Progenitor cell of endocrine pancreas (in vitro differentiated cells): ENCODE measurements around the gene GAGE12F. TPM values are rescaled to one million over a fixed set of nuclear protein-coding genes. Genes with fewer than 3 reads are reported as not detected.
"Not testable (repeated sequence)": the region's sequence is repeated elsewhere in the genome, so short reads cannot be mapped to it uniquely, and the experiment has no call there.

ENCODE experiments used
- DNase-seq: peaks from one replicate; pipeline ENCODE4 v3.0.0; 2021; ENCODE audit warnings: low spot score; ENCODE audit not compliant: unreplicated experiment
- H3K27ac Mint-ChIP-seq: 2 replicates; pipeline ENCODE4 v1.8.0; 2021; ENCODE audit warnings: mild to moderate bottlenecking, moderate library complexity, mixed read lengths
- H3K27me3 Mint-ChIP-seq: 2 replicates; pipeline ENCODE4 v1.8.0; 2021; ENCODE audit warnings: mixed read lengths
- H3K36me3 Mint-ChIP-seq: 2 replicates; pipeline ENCODE4 v1.8.0; 2022; ENCODE audit warnings: mixed read lengths; ENCODE audit not compliant: insufficient read depth
- H3K4me1 Mint-ChIP-seq: 2 replicates; pipeline ENCODE4 v1.8.0; 2021; ENCODE audit warnings: low read depth, mixed read lengths
- H3K4me3 Mint-ChIP-seq: 2 replicates; pipeline ENCODE4 v1.8.0; 2021; ENCODE audit warnings: low read depth, mild to moderate bottlenecking, moderate library complexity, mixed read lengths
- H3K9me3 Mint-ChIP-seq: 2 replicates; pipeline ENCODE4 v1.8.0; 2021; ENCODE audit warnings: low read depth, mixed read lengths
- long read RNA-seq: library from polyadenylated mRNA; unstranded; transcript quantifications from one replicate; pipeline ENCODE4 v2.0.0, GENCODE V29; 2020
- total RNA-seq: library from RNA; stranded (reverse); gene quantifications from 2 replicates; pipeline ENCODE4 v1.2.1, GENCODE V29; 2021

The GAGE12F gene, protein sequence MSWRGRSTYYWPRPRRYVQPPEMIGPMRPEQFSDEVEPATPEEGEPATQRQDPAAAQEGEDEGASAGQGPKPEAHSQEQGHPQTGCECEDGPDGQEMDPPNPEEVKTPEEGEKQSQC
- total RNA-seq, result not detected in 2 replicates
- long read RNA-seq, result 0 reads

DNA sequence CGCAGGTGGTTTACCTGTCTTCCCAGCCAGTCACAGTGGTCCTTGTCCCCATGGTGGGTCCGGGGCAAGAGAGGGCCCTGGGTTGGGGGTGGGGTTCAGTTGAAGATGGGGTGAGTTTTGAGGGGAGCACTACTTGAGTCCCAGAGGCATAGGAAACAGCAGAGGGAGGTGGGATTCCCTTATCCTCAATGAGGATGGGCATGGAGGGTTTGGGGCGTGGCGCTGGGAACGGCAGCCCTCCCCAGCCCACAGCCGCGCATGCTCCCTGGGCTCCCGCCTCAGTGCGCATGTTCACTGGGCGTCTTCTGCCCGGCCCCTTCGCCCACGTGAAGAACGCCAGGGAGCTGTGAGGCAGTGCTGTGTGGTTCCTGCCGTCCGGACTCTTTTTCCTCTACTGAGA, at the start of gene GAGE12F:
GAGE12F (plus strand) TSS at position 301 of the 400 bp plus-strand sequence. CDS start 1,155 bp downstream, outside the sequence.
- H3K27me3 Mint-ChIP-seq, H3K4me3 Mint-ChIP-seq, H3K27ac Mint-ChIP-seq, H3K4me1 Mint-ChIP-seq, H3K36me3 Mint-ChIP-seq, H3K9me3 Mint-ChIP-seq, DNase-seq: not testable (repeated sequence)

- H3K27me3 Mint-ChIP-seq, H3K27ac Mint-ChIP-seq: not testable (repeated sequence)
Measured at GRCh38 chrX:49531877-49532276, 28.8 kb upstream of the GAGE12F start, which contains the start of gene GAGE12C. GAGE12C (plus strand) TSS chrX:49532177; CDS start chrX:49533332, 1,155 bp downstream.

DNA sequence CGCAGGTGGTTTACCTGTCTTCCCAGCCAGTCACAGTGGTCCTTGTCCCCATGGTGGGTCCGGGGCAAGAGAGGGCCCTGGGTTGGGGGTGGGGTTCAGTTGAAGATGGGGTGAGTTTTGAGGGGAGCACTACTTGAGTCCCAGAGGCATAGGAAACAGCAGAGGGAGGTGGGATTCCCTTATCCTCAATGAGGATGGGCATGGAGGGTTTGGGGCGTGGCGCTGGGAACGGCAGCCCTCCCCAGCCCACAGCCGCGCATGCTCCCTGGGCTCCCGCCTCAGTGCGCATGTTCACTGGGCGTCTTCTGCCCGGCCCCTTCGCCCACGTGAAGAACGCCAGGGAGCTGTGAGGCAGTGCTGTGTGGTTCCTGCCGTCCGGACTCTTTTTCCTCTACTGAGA, 19.2 kb upstream of the GAGE12F start, which contains the start of gene GAGE12D:
GAGE12D (plus strand) TSS at position 301 of the 400 bp plus-strand sequence. CDS start 1,155 bp downstream, outside the sequence.
- not testable (repeated sequence) for DNase-seq, H3K27me3 Mint-ChIP-seq, H3K4me3 Mint-ChIP-seq, H3K9me3 Mint-ChIP-seq, H3K4me1 Mint-ChIP-seq, H3K36me3 Mint-ChIP-seq, H3K27ac Mint-ChIP-seq

More at GRCh38 chrX:49531877-49532276, 28.8 kb upstream of the GAGE12F start, which contains the start of gene GAGE12C:
- H3K36me3 Mint-ChIP-seq, DNase-seq, H3K9me3 Mint-ChIP-seq, H3K4me1 Mint-ChIP-seq, H3K4me3 Mint-ChIP-seq: not testable (repeated sequence)

- DNase-seq, H3K9me3 Mint-ChIP-seq, H3K4me1 Mint-ChIP-seq, H3K36me3 Mint-ChIP-seq, H3K27me3 Mint-ChIP-seq, H3K4me3 Mint-ChIP-seq, H3K27ac Mint-ChIP-seq: not testable (repeated sequence)
Measured at GRCh38 chrX:49550989-49551388, 9.7 kb upstream of the GAGE12F start, which contains the start of gene GAGE12E. GAGE12E (plus strand) TSS chrX:49551289; CDS start chrX:49552444, 1,155 bp downstream.

DNA sequence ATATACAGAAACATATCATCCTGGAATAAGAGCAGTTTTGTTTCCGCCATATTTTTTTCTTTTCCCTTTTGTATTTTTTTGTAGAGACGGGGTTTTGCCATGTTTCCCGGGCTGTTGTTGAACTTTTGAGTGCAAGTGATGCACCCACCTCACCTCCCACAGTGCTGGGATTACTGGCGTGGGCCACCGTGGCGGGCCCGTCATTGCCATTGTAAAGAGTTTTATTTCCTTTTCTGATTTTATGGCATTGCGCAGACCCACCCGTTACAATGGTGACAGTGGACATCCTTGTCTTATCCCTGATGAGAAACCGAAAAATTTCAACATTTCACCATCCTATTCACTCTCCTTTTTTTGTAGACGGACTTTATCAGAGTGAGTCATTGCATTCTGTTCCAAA, 8.1 kb downstream of the GAGE12F start:
- H3K27me3 Mint-ChIP-seq, result not testable (repeated sequence)

GRCh38 chrX:49569152-49569551, 8.5 kb downstream of the GAGE12F start:
- not testable (repeated sequence) for DNase-seq, H3K4me3 Mint-ChIP-seq, H3K36me3 Mint-ChIP-seq, H3K27me3 Mint-ChIP-seq, H3K4me1 Mint-ChIP-seq, H3K9me3 Mint-ChIP-seq, H3K27ac Mint-ChIP-seq

More for the DNA sequence above, 8.1 kb downstream of the GAGE12F start:
- not testable (repeated sequence) for H3K36me3 Mint-ChIP-seq, H3K4me3 Mint-ChIP-seq, DNase-seq, H3K4me1 Mint-ChIP-seq, H3K9me3 Mint-ChIP-seq, H3K27ac Mint-ChIP-seq

DNA sequence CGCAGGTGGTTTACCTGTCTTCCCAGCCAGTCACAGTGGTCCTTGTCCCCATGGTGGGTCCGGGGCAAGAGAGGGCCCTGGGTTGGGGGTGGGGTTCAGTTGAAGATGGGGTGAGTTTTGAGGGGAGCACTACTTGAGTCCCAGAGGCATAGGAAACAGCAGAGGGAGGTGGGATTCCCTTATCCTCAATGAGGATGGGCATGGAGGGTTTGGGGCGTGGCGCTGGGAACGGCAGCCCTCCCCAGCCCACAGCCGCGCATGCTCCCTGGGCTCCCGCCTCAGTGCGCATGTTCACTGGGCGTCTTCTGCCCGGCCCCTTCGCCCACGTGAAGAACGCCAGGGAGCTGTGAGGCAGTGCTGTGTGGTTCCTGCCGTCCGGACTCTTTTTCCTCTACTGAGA, 9.5 kb downstream of the GAGE12F start, which contains the start of gene GAGE12G:
GAGE12G (plus strand) TSS at position 301 of the 400 bp plus-strand sequence. CDS start 1,155 bp downstream, outside the sequence.
- not testable (repeated sequence) for H3K4me3 Mint-ChIP-seq, H3K36me3 Mint-ChIP-seq, H3K9me3 Mint-ChIP-seq, H3K4me1 Mint-ChIP-seq, H3K27ac Mint-ChIP-seq, H3K27me3 Mint-ChIP-seq, DNase-seq

DNA sequence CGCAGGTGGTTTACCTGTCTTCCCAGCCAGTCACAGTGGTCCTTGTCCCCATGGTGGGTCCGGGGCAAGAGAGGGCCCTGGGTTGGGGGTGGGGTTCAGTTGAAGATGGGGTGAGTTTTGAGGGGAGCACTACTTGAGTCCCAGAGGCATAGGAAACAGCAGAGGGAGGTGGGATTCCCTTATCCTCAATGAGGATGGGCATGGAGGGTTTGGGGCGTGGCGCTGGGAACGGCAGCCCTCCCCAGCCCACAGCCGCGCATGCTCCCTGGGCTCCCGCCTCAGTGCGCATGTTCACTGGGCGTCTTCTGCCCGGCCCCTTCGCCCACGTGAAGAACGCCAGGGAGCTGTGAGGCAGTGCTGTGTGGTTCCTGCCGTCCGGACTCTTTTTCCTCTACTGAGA, 19.0 kb downstream of the GAGE12F start, which contains the start of gene GAGE12H:
GAGE12H (plus strand) TSS at position 301 of the 400 bp plus-strand sequence. CDS start 1,155 bp downstream, outside the sequence.
- not testable (repeated sequence) for H3K9me3 Mint-ChIP-seq, DNase-seq, H3K27me3 Mint-ChIP-seq, H3K4me3 Mint-ChIP-seq, H3K36me3 Mint-ChIP-seq, H3K4me1 Mint-ChIP-seq, H3K27ac Mint-ChIP-seq

GRCh38 chrX:49589196-49589595, 28.6 kb downstream of the GAGE12F start, which contains the start of gene GAGE2A:
GAGE2A (plus strand) TSS chrX:49589496; CDS start chrX:49590651, 1,155 bp downstream.
- H3K4me1 Mint-ChIP-seq, H3K9me3 Mint-ChIP-seq, H3K36me3 Mint-ChIP-seq, H3K27me3 Mint-ChIP-seq, DNase-seq, H3K27ac Mint-ChIP-seq, H3K4me3 Mint-ChIP-seq: not testable (repeated sequence)

DNA sequence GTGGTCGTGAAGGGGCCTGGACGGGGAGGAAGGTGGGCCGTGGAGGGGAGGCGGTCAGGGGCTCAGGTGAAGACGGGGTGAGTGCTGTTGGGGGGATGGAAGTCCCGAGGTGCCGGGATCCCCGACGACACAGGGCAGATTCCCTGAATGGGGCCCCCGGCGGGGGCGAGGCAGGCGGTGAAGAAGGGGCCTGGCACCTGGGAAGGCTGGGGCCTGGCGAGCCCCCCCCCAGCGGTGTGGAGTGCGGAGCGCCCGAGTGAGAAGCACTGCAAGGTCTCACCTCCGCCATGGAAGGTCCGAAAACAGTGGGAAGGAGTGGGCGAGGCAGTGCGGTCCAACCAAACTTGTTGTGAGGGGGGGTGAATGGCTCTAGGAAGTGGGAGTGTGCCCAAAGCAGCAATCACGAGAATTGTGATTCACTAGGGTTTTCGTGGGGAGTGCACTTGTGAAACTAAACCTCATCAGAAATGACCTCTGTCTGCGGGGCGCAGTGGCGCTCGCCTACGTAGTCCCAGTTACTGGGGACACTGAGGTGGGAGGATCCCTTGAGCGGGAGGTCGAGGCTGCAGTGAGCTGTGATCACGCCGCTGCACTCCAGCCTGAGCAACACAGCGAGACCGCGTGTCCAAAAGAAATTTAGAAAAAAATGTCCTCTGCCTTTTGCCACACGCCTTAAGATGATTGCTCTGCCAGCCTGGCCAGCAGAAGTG, 29.3 kb downstream of the GAGE12F start:
- H3K27ac Mint-ChIP-seq, H3K36me3 Mint-ChIP-seq, H3K9me3 Mint-ChIP-seq, H3K4me1 Mint-ChIP-seq, H3K4me3 Mint-ChIP-seq, H3K27me3 Mint-ChIP-seq: not testable (repeated sequence)
- DNase-seq, result peak; percentile 15

GRCh38 chrX:49590488-49590887, 29.8 kb downstream of the GAGE12F start:
- H3K4me3 Mint-ChIP-seq, H3K4me1 Mint-ChIP-seq, H3K27me3 Mint-ChIP-seq, DNase-seq, H3K27ac Mint-ChIP-seq, H3K9me3 Mint-ChIP-seq, H3K36me3 Mint-ChIP-seq: not testable (repeated sequence)

GRCh38 chrX:49598720-49599119, 38.1 kb downstream of the GAGE12F start, which contains the start of gene GAGE1:
GAGE1 (plus strand) TSS chrX:49599020; CDS start chrX:49600175, 1,155 bp downstream.
- not testable (repeated sequence) for H3K4me3 Mint-ChIP-seq, H3K27ac Mint-ChIP-seq, H3K4me1 Mint-ChIP-seq, H3K9me3 Mint-ChIP-seq, DNase-seq, H3K36me3 Mint-ChIP-seq, H3K27me3 Mint-ChIP-seq
